Omental fat pad (tissue), 4 donors: Measurements from ENCODE around the gene ADK. TPM values are rescaled to one million over a fixed set of nuclear protein-coding genes. Genes with fewer than 3 reads are reported as not detected.
A peak's percentile ranks its signal among the peaks of the same experiment; 100 is the strongest.
"Not testable (repeated sequence)": the region's sequence is repeated elsewhere in the genome, so short reads cannot be mapped to it uniquely, and the experiment has no call there.

Source experiments
- ATAC-seq: fragments of 150-250 bp; one replicate; pipeline ENCODE4 v1.9.1; 2016; ENCODE audit warnings: mild to moderate bottlenecking, moderate library complexity; ENCODE audit not compliant: low FRiP score
- DNase-seq: peaks from one replicate; pipeline ENCODE4 v3.0.0-alpha.2; 2019; ENCODE audit warnings: low spot score
- total RNA-seq, 4 donors: library from RNA; depleted of rRNA; stranded (reverse); fragments of >200 nt; gene quantifications; one replicate each; pipeline ENCODE4 v1.1.0, GENCODE V29; 2016
- TF ChIP-seq, protein P1 (sequence below), 3 donors: fragments of 450-650 bp; IDR thresholded peaks; one replicate each; pipeline ENCODE4 v1.5.1; 2016 to 2017; ENCODE audit warnings: antibody characterized with exemption in 3 of 3, mild to moderate bottlenecking in 3 of 3, moderate library complexity in 2 of 3

Gene ADK
- total RNA-seq, 4 donors from 2014 or later, result 19.4 to 23.3 (median 22.0) TPM

GRCh38 chr10:74139981-74140380 is 11.0 kb upstream of the ADK start:
- ATAC-seq (no peak), DNase-seq (no peak)
- TF ChIP-seq, protein P1, sequence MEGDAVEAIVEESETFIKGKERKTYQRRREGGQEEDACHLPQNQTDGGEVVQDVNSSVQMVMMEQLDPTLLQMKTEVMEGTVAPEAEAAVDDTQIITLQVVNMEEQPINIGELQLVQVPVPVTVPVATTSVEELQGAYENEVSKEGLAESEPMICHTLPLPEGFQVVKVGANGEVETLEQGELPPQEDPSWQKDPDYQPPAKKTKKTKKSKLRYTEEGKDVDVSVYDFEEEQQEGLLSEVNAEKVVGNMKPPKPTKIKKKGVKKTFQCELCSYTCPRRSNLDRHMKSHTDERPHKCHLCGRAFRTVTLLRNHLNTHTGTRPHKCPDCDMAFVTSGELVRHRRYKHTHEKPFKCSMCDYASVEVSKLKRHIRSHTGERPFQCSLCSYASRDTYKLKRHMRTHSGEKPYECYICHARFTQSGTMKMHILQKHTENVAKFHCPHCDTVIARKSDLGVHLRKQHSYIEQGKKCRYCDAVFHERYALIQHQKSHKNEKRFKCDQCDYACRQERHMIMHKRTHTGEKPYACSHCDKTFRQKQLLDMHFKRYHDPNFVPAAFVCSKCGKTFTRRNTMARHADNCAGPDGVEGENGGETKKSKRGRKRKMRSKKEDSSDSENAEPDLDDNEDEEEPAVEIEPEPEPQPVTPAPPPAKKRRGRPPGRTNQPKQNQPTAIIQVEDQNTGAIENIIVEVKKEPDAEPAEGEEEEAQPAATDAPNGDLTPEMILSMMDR (IDR thresholded peaks at IDR 0.05), result no peak

DNA sequence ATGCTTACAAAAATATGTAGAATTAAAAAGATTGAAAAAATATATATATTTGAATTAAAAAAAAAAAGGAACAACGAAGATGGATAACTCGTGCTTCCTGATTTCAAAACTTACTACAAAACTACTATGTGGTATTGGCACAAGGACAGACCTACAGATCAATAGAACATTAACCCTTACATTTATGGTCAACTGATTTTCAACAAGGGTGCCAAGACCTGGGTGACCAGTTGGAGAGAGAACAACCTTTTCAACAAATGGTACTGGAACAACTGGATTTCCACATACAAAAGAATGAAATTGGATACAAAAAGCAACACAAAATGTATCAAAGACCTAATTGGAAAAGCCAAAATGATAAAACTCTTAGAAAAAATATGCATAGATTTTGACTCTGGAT is 10.5 kb upstream of the ADK start:
- ATAC-seq (no peak), DNase-seq (no peak)
- TF ChIP-seq, protein P1 (IDR thresholded peaks at IDR 0.05), result no peak

DNA sequence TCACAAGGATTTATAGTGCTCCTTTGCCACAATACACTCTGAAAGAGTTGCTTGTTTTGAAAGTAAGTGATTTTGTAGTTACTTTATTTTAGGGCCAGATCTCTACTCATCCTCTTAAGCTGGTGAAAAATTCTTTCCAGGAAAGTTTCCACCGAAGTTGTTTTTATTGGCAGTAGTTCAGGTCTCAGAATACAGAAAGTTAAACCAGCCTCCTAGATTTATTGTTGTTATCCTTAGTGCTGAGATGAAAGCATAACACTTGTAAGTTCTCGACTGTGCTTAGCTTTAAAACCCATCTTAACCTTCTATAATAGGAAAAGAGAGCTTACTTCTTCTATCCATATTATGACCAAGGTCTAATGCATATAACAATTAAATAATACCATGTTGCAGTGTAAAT is 5.9 kb upstream of the ADK start:
- ATAC-seq (peak; percentile 46), DNase-seq (no peak)
- TF ChIP-seq, protein P1 (IDR thresholded peaks at IDR 0.05), result no peak

- not testable (repeated sequence) for ATAC-seq, DNase-seq
Measured at GRCh38 chr10:74146980-74147379, 4.0 kb upstream of the ADK start.

DNA sequence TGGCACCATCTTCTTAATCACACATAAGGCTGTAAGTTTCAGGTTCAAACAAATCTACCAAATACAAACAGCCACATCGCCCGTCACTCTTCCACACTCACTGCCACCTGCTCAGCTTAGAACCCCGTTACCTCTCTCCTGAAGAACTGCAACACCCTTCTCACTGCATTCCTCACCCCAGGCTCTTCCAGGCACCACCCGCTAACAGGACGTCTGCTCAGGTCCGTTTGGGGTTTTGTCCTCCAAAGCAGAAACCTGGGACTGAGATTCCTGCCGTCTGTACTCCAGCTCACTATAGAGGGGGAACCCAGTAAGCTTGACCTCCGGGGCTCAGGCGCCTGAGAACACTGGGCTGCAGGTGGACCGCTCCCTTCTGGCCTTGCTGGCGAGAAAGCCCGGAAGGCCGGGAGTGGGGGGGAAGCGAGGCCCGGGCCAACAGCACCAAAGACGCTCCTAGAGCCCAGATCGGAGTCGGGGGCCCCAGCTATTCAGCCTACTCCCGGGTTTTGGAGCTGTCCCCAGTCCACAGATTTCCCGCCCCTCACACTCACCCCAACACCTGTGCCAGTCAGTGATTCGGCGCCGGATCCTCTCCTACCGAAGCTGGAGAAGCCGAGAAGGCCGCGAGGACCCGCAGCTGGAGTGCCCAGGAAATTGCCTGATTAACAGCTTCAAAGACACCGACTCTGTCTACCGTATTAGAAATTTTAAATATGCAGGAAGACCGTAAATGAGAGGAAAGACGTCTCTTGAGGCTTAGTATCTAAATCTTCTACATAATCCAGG is 624 bp upstream of the ADK start, which contains the start of gene AP3M1:
AP3M1 (minus strand) TSS at position 625 of the 786 bp plus-strand sequence. CDS start 12,449 bp downstream, outside the sequence.
- TF ChIP-seq, protein P1 (IDR thresholded peaks at IDR 0.05), result no peak
- peak; percentile 72 for ATAC-seq
- DNase-seq, result peak; percentile 64

GRCh38 chr10:74151879-74152722 is 1.1 kb downstream of the ADK start:
- DNase-seq (no peak), ATAC-seq (no peak)
- TF ChIP-seq, protein P1 (IDR thresholded peaks at IDR 0.05), result no peak

GRCh38 chr10:74153123-74153522 is 2.1 kb downstream of the ADK start:
- DNase-seq (no peak), ATAC-seq (no peak)
- TF ChIP-seq, protein P1 (IDR thresholded peaks at IDR 0.05), result no peak
